SU-DHL-6 (cell line): Measurements from ENCODE around the gene PYGB.
A peak's percentile ranks its signal among the peaks of the same experiment; 100 is the strongest.

Experiments
- H2AFZ ChIP-seq: fragments of 200-600 bp; sonication (generic); 2 replicates; pipeline ENCODE4 v1.6.1; 2014; ENCODE audit warnings: low read depth, mild to moderate bottlenecking, moderate library complexity, mixed read lengths, antibody characterized with exemption, low read length; ENCODE audit not compliant: severe bottlenecking
- H3F3A ChIP-seq: fragments of 200-600 bp; shearing (Covaris generic); 2 replicates; pipeline ENCODE4 v1.6.0; 2016; ENCODE audit warnings: antibody characterized with exemption, mild to moderate bottlenecking; ENCODE audit not compliant: insufficient read depth
- H3K27ac ChIP-seq: fragments of 200-600 bp; sonication (generic); 2 replicates; pipeline ENCODE4 v1.5.1; 2016; ENCODE audit warnings: low read depth, mild to moderate bottlenecking, low read length, moderate library complexity, mixed read lengths
- H3K27me3 ChIP-seq: fragments of 200-600 bp; sonication (generic), shearing (Covaris generic); 2 replicates; pipeline ENCODE4 v1.6.0; 2014; ENCODE audit warnings: mild to moderate bottlenecking, low read length
- H3K36me3 ChIP-seq: fragments of 200-600 bp; sonication (generic); 2 replicates; pipeline ENCODE4 v1.6.1; 2014; ENCODE audit warnings: mild to moderate bottlenecking, low read length, mixed read lengths
- H3K4me2 ChIP-seq: fragments of 300-600, 200-600 bp; shearing (Covaris generic), sonication (generic); 2 replicates; pipeline ENCODE4 v1.6.0; 2014; ENCODE audit warnings: low read length, low read depth, mild to moderate bottlenecking; ENCODE audit not compliant: poor library complexity, severe bottlenecking
- H3K4me3 ChIP-seq: fragments of 200-600 bp; sonication (generic); 2 replicates; pipeline ENCODE4 v1.5.1; 2014; ENCODE audit warnings: antibody characterized with exemption, low read length, mild to moderate bottlenecking, mixed read lengths; ENCODE audit not compliant: insufficient read depth, poor library complexity, severe bottlenecking
- H3K79me2 ChIP-seq: fragments of 200-600 bp; sonication (generic); 2 replicates; pipeline ENCODE4 v1.6.1; 2014; ENCODE audit warnings: mild to moderate bottlenecking, low read length, moderate library complexity; ENCODE audit not compliant: insufficient read depth
- H3K9ac ChIP-seq: fragments of 200-600 bp; sonication (generic); 2 replicates; pipeline ENCODE4 v1.7.0; 2014; ENCODE audit warnings: mild to moderate bottlenecking, low read length
- H3K9me2 ChIP-seq: fragments of 200-600 bp; sonication (generic); replicated peaks from 2 replicates; pipeline ENCODE4 v1.6.1; 2014; ENCODE audit warnings: low read length; ENCODE audit not compliant: insufficient read depth
- H3K9me3 ChIP-seq: fragments of 200-600 bp; sonication (generic); 2 replicates; pipeline ENCODE4 v1.6.1; 2014; ENCODE audit warnings: low read length, mixed read lengths; ENCODE audit not compliant: insufficient read depth
- H4K20me1 ChIP-seq: fragments of 200-600 bp; sonication (generic); 2 replicates; pipeline ENCODE4 v1.6.1; 2014; ENCODE audit warnings: low read depth, mild to moderate bottlenecking, antibody characterized with exemption, low read length, moderate library complexity, mixed read lengths
- EZH2phosphoT487 ChIP-seq: fragments of 200-600 bp; sonication (generic), shearing (Covaris generic); conservative IDR thresholded peaks from 2 replicates; pipeline ENCODE4 v1.6.1; 2018; ENCODE audit warnings: mild to moderate bottlenecking, antibody characterized with exemption, low read length, moderate library complexity, mixed read lengths
- TF ChIP-seq, protein P1 (sequence below): fragments of 200-600 bp; sonication (generic); IDR thresholded peaks from one replicate; pipeline ENCODE4 v1.5.1; 2017; ENCODE audit warnings: antibody characterized with exemption, mild to moderate bottlenecking, low read length, moderate library complexity; ENCODE audit not compliant: insufficient read depth, poor library complexity, severe bottlenecking

Gene PYGB

DNA sequence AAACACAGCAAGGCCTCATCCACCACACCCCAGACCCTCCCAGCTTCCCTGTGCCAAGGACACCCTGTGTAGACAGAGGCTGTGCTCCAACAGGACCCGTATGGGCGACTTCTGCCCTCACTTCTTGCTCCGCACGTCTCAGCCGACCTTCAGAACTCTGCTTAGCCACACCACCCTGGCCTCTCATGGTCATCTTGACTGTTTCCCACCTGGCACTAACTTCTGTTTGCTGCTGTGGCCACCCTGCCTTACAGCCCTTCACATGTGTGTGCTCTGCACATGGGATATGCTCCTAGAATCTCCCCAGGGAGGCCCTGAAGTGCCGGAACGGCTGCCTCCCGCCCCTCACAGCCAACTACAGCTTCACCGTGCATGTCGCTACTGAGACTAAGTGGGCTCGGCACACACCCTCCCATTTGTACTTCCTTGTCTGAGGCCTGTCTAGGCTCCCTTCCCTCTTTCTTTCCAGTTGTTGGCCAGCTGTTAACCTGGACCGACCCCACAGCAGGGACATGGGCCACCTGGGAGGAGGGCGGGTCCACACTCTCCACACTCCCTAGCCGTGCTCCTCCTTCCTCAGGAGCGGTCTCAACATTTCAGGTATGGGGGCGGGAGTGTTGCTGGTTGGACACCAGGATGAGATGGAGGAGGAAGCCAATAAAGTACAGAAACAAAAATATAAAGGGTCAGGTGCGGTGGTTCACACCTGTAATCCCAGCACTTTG lies 69.6 kb downstream of the PYGB start:
- H3K4me3 ChIP-seq: no peak overlapping the region
- H3K27me3 ChIP-seq: no peaks in the 10 kb centered on the region
- H3K9me2 ChIP-seq: no peaks in the 10 kb centered on the region
- H3K9me3 ChIP-seq: no peaks in the 10 kb centered on the region
- TF ChIP-seq EZH2phosphoT487: no peak
- TF ChIP-seq, protein P1, sequence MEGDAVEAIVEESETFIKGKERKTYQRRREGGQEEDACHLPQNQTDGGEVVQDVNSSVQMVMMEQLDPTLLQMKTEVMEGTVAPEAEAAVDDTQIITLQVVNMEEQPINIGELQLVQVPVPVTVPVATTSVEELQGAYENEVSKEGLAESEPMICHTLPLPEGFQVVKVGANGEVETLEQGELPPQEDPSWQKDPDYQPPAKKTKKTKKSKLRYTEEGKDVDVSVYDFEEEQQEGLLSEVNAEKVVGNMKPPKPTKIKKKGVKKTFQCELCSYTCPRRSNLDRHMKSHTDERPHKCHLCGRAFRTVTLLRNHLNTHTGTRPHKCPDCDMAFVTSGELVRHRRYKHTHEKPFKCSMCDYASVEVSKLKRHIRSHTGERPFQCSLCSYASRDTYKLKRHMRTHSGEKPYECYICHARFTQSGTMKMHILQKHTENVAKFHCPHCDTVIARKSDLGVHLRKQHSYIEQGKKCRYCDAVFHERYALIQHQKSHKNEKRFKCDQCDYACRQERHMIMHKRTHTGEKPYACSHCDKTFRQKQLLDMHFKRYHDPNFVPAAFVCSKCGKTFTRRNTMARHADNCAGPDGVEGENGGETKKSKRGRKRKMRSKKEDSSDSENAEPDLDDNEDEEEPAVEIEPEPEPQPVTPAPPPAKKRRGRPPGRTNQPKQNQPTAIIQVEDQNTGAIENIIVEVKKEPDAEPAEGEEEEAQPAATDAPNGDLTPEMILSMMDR: no peak
- no peak overlapping the region for H3K27ac ChIP-seq
- H2AFZ ChIP-seq: no peak overlapping the region
- no peaks in the 10 kb centered on the region for H4K20me1 ChIP-seq
- H3K9ac ChIP-seq: no peak overlapping the region
- H3K4me2 ChIP-seq: no peak overlapping the region
- H3K36me3 ChIP-seq: no peaks in the 10 kb centered on the region
- peaks cover 9% of the 10 kb centered on the region; the same call in 1 of the 2 replicates for H3F3A ChIP-seq
- no peaks in the 10 kb centered on the region for H3K79me2 ChIP-seq

- peak overlapping the region; percentile 50 for H3K9ac ChIP-seq
- H2AFZ ChIP-seq: peak overlapping the region; percentile 38
- H3K9me3 ChIP-seq: no peaks in the 10 kb centered on the region
- peaks cover 9% of the 10 kb centered on the region; the same call in 1 of the 2 replicates for H3F3A ChIP-seq
- H3K79me2 ChIP-seq: no peaks in the 10 kb centered on the region
- no peaks in the 10 kb centered on the region for H3K27me3 ChIP-seq
- H3K4me3 ChIP-seq: peak overlapping the region; percentile 27
- peak overlapping the region; percentile 83 for H3K27ac ChIP-seq
- H3K36me3 ChIP-seq: no peaks in the 10 kb centered on the region
- no peaks in the 10 kb centered on the region for H4K20me1 ChIP-seq
- H3K9me2 ChIP-seq: no peaks in the 10 kb centered on the region
- no peak for TF ChIP-seq EZH2phosphoT487
- TF ChIP-seq, protein P1: no peak
- H3K4me2 ChIP-seq: peak overlapping the region; percentile 64
These were observed 70.8 kb downstream of the PYGB start for GRCh38 chr20:25318471-25319240.

DNA sequence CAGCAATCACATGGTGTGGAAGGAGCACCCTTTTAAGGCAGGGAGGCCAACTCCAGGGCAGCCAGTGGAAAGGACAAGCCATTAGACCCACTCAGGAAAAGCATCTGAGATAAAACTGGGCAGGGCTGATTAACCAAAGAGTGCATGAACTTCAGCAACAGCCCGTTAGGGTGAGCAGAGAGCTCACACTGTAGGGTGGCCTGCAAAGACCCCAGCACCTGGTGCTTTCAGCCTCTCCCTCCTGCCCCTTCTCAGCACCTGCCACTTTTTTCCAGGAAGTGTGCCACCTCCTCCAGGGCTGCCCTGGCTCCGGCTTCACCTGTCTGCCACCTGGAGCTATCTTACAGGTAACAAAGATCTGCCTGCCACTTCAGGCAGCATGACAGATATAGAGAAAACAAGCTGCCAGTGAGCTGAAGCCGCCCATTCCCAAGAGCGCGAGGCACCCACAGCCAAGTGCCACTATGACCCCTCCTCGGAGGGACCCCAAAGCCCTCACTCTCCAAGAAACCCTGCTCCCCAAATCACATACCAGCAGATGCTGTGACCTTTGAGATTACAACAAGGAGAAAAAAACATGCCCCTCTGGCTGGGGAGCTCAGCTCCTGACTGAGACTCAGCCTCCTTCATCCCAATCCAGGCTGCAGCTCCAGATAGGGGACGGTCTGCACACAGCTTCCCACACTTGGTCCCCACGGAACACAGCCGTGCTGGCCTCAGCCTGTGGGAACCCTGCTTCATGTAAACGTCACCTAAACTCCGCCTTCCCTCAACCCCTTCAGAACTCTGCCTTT lies 71.6 kb downstream of the PYGB start:
- peak overlapping the region; percentile 50 for H3K9ac ChIP-seq
- no peaks in the 10 kb centered on the region for H3K9me3 ChIP-seq
- no peaks in the 10 kb centered on the region for H3K36me3 ChIP-seq
- H3K27ac ChIP-seq: peak overlapping the region; percentile 83
- H3K9me2 ChIP-seq: no peaks in the 10 kb centered on the region
- H2AFZ ChIP-seq: peak overlapping the region; percentile 23
- no peak for TF ChIP-seq EZH2phosphoT487
- TF ChIP-seq, protein P1: no peak
- peak overlapping the region; percentile 64 for H3K4me2 ChIP-seq
- peak overlapping the region; percentile 11 for H3K4me3 ChIP-seq
- no peaks in the 10 kb centered on the region for H4K20me1 ChIP-seq
- H3K79me2 ChIP-seq: no peaks in the 10 kb centered on the region
- peaks cover 9% of the 10 kb centered on the region; the same call in 1 of the 2 replicates for H3F3A ChIP-seq
- H3K27me3 ChIP-seq: no peaks in the 10 kb centered on the region
